Measurements from ENCODE around the gene OR3A3. TPM values are rescaled to one million over a fixed set of nuclear protein-coding genes. Genes with fewer than 3 reads are reported as not detected.
"Not testable (repeated sequence)": the region's sequence is repeated elsewhere in the genome, so short reads cannot be mapped to it uniquely, and the experiment has no call there.

Gene OR3A3
- not detected in 2 replicates for total RNA-seq

DNA sequence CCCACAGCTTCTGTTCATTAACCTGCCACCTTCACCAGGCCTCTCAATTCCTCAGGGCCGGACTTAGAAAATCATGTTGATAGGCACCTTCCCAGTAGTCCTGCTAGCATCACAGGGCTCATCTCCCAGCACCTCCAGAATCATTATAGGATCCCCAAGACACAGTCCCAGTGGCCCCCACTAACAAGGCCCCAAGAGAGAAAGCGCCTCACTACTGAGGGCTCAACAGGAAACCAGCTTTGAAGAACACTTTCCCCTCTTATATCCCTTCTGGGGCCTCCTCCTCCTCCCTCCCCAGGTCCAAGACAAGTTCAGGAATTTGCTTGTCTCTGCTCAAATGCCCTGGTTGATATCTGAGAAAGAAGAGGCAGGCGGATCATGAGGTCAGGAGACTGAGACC lies at the start of gene OR3A3:
Gene OR3A3 (plus strand): TSS at position 301 of the 400 bp plus-strand sequence.
- no peak for DNase-seq (ENCODE audit: low read depth, low spot score)

DNA sequence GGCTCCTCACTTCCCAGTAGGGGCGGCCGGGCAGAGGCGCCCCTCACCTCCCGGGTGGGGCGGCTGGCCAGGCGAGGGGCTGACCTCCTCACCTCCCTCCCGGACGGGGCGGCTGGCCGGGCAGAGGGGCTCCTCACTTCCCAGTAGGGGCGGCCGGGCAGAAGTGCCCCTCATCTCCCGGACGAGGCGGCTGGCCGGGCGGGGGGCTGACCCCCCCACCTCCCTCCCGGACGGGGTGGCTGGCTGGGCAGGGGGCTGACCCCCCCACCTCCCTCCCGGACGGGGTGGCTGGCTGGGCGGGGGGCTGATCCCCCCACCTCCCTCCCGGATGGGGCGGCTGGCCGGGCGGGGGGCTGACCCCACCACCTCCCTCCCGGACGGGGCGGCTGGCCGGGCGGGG lies 40.0 kb upstream of the OR3A3 start:
- DNase-seq (ENCODE audit: low read depth, low spot score) = not testable (repeated sequence)

DNA sequence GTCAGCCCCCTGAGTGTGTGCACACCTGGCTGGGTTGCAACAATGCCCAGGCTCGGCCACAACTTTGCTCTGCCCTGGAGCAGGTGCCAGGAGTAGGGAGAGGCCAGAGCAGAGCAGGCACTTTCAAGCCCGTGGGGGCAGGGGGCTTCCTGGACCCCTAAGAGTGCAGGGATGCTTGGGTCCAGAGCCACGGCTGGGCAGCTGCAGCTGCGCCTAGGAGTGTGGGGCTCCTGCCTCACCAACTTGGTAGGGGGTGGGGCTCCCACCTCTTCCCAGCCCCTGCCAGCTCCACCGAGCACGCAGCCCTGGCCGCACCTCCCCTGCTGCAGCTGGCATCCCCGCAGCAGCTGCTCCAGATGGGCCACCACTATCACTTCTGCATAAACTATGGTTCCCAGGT lies 32.8 kb upstream of the OR3A3 start:
- DNase-seq (ENCODE audit: low read depth, low spot score) = no peak

DNA sequence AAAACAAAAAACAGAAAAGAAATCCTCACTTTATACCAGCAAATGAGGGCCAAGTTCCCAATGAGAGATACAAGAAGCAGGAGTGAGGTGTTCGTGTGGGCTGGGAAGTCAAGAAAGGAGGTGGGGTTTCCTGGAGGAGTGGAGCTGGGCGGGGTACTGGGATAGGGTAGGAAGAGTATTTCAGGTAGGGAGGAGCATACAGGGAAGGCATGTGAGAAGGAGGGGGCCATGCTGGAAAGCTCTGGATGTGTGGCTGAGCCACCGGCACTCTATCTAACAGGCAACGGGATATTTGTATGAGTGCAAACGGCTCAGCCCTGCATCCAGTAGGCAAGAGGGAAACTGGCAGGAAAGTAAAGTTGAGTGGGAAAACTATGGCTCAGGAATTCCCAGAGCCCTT lies 29.2 kb upstream of the OR3A3 start:
- no peak for DNase-seq (ENCODE audit: low read depth, low spot score)

DNA sequence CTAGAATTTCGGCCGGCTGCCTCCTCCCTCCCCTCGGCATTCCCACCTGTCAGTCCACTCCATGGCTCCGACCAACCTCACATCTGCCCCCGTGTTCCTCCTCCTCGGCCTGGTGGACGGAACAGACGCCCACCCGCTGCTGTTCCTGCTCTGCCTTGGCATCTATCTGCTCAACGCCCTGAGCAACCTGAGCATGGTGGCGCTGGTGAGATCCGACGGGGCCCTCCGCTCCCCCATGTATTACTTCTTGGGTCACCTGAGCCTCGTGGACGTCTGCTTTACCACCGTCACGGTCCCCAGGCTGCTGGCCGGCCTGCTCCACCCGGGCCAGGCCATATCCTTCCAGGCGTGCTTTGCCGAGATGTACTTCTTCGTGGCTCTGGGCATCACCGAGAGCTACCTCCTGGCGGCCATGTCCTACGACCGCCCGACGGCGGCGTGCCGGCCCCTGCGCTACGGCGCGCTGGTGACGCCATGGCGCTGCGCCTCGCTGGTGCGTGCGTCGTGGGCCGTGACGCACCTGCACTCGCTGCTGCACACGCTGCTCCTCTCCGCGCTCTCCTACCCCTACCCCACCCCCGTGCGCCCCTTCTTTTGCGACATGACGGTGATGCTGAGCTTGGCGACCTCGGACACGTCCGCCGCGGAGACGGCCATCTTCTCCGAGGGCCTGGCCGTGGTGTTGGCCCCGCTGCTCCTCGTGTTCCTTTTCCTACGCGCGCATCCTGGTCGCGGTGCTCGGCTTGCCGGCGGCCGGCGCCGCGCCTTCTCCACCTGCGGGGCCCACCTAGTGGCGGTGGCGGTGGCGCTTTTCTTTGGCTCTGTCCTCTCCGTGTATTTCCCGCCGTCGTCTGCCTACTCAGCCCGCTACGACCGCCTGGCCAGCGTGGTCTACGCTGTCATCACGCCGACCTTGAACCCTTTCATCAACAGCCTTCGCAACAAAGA lies 25.0 kb upstream of the OR3A3 start, which contains the start of gene OR3A2:
Gene OR3A2 (minus strand): TSS at position 440 of the 948 bp plus-strand sequence.
- DNase-seq (ENCODE audit: low read depth, low spot score) = no peak

DNA sequence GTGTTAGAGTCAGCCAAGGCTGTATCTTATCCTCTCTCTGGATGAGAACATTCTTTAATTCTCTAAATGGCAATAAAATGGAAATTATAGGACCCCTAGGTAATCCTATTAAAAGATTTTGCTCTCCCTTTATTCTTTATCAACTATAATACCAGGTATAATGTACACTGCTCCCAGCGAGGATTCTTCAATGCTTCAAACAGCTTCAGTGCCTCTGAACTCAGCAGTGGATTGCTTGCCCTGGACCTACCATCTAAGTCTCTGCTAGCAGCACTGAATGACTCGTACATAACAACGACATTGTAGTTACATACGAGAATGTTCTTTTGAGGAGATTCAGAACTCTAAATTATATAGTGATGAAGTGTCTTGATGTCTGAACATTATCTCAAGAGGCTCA lies 21.4 kb upstream of the OR3A3 start:
- no peak for DNase-seq (ENCODE audit: low read depth, low spot score)

DNA sequence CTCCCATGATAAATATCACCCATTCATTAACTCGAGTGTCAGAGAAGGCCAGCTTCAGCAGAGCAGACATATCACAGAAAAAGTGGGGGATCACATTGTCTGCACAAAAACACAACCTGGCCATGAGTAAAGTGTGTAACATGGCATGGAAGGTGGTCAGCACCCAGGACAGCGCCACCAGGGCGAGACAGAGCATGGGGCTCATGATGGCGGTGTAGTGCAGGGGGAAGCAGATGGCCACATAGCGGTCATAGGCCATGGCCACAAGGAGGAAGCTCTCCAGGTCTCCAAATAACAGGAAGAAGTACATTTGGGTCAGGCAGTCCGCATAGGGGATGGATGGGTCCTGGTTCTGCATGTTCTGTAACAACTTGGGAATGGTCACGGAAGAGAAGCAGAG lies 13.4 kb upstream of the OR3A3 start:
- not testable (repeated sequence) for DNase-seq (ENCODE audit: low read depth, low spot score)

DNA sequence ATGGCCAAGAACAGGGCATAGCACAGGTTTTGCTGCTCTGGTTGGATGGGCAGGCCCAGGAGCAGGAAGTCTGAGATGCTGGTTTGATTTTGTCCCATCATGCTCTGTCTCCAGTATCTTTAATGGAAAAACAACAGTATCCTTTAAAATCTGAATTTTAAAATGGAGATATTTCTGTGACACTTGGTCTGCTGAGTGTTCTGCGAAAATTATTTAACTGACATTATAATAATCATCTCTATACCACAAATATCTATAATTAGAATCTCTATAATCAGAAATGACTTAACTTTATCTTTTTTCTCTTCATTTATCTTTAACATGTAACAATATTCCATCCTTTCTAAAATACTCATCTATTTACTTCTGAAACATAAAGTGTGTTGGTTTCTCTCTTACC lies 12.9 kb upstream of the OR3A3 start, which contains the start of gene OR1E1:
Gene OR1E1 (minus strand): TSS at position 101 of the 400 bp plus-strand sequence. CDS start 0 bp downstream, at position 101.
- DNase-seq (ENCODE audit: low read depth, low spot score) = no peak

DNA sequence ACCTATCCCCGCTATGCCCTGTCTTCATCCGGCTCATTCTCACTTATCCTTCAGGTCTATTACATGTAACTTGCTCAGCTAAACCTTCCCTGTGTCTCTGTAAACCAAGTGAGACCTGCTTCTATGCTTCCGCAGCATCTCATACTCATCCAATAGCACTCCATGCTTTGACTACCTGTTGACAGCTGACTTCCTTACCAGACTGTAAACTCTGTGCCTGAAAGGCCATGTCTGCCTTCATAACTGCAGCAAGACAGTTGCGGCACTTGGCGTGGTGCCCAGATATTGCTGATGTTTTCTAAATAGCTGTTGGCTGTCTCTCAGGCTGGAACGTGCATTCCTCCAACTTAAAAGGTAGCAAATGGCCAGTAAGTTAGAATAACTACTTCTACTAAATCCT lies 11.1 kb upstream of the OR3A3 start:
- no peak for DNase-seq (ENCODE audit: low read depth, low spot score)

DNA sequence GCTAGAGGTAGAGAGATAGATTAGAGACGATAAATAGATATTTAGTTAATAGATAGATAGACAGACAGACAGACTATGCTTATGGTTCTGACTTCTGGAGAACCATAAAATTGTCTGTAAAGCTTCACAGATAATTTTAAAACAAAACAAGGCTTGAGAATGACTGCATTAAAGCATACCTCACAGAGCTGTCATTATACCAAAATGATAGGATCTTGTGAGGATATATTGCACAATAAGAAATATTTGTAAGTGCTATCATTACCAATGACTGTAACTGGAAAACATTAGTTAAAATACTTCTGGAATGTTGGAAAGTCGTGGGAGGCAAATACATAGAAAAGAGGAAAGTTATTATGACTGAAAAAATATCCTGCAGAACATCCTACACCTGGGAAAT lies 9.4 kb upstream of the OR3A3 start:
- DNase-seq (ENCODE audit: low read depth, low spot score) = no peak

DNA sequence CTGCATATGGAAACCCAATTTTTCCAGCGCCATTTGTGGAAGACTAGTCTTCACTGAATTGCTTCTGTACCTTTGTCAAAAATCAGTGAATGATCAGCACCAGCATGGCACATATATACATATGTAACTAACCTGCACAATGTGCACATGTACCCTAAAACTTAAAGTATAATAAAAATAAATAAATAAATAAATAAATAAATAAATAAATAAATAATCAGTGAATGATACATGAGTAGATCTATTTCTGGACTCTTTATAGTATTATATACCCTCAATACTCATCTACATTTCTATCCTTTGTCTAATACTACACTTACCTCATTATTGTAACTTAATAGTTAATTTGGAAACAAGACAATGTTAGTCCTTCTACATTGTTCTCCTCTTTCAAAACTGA lies 7.3 kb upstream of the OR3A3 start:
- DNase-seq (ENCODE audit: low read depth, low spot score) = not testable (repeated sequence)

DNA sequence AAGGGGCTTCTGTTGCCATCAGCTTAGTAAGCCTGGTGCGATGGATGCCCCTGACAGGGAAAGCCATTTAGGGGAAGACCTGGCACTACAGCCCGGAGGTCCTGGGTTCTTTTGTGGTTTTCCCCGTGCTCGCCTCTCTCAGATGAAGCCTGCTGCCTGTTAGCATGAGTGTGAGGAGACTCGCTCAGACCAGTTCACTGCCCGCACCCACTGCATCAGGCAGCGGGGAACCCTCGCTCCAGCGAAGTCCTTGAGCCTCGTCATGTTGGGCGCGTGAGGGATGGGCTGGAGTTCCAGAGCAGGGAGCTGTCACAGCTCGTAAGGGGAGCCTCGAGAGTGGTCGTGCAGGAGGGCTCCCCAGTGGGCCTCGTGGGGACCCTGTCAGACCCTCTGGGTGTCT lies 1.0 kb downstream of the OR3A3 start:
- DNase-seq (ENCODE audit: low read depth, low spot score) = not testable (repeated sequence)

DNA sequence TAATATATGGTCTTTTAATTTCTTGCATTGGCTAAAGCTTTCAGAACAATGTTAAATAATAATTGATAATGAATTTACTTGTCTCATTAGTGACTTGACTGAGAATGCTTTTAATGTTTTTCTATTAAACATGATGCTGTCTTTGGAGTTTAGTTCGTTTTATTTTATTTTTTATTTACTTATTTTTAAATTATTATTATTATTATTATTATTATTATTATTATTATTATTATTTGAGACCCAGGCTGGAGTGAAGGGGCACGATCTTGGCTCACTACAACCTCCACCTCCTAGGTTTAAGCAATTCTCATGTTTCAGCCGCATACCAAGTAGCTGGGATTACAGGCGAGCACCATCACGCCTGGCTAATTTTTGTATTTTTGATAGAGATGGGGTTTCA lies 4.4 kb downstream of the OR3A3 start:
- no peak for DNase-seq (ENCODE audit: low read depth, low spot score)

DNA sequence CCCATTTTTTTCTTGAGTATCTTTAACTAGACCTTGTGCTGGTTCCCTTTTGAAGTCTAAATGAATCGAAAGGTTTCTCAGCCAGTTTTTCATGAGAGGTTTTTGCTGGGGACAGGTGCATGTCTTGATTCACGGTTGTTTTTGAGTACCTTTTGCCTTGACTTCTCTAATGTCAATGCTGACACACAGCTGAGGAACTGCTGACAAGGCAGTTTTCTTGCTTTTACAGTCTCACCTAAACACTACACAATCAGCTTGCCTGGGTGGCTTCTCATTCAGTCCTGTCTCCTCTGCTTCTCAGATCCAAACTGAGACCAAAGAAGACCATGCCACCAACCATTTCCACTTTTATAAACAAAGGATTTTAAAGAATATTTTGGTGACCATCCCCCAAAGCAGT lies 7.1 kb downstream of the OR3A3 start:
- DNase-seq (ENCODE audit: low read depth, low spot score) = no peak

DNA sequence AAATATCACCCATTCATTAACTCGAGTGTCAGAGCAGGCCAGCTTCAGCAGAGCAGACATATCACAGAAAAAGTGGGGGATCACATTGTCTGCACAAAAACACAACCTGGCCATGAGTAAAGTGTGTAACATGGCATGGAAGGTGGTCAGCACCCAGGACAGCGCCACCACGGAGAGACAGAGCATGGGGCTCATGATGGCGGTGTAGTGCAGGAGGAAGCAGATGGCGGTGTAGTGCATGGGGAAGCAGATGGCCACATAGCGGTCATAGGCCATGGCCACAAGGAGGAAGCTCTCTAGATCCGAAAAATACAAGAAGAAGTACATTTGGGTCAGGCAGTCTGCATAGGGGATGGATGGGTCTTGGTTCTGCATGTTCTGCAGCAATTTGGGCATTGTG lies 22.0 kb downstream of the OR3A3 start:
- DNase-seq (ENCODE audit: low read depth, low spot score) = not testable (repeated sequence)

DNA sequence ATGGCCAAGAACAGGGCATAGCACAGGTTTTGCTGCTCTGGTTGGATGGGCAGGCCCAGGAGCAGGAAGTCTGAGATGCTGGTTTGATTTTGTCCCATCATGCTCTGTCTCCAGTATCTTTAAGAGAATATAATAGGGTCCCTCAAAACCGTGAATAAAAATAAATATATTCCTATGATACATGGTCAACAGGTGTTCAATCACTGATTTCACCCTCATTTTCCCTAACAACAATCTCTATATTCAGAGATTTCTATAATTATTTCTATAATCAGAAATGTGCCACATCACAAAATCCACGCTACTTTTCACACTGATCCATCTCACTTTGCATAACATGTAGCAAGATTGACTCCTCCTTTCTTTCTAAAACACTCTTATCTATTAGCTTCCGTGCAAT lies 22.6 kb downstream of the OR3A3 start, which contains the start of gene OR1E2:
Gene OR1E2 (minus strand): TSS at position 101 of the 400 bp plus-strand sequence. CDS start 0 bp downstream, at position 101.
- DNase-seq (ENCODE audit: low read depth, low spot score) = no peak

DNA sequence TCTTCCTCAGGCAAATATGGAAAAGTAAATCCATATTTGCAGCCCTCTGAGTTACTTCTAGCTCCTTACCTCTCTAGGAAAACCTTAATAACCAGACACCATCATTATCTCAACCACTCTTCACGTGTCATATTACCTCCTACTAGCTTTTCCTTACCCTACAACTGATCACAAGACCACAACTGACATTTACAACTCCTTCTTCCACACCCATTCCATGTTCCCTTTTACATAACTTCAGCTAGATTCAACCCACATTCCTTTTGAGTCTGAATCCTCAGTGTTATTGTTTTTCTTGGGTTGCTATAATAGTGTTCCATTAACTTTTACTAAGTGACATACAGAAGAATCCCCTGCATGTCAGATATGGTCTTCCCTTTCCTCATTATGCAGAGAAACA lies 27.2 kb downstream of the OR3A3 start:
- DNase-seq (ENCODE audit: low read depth, low spot score) = no peak

DNA sequence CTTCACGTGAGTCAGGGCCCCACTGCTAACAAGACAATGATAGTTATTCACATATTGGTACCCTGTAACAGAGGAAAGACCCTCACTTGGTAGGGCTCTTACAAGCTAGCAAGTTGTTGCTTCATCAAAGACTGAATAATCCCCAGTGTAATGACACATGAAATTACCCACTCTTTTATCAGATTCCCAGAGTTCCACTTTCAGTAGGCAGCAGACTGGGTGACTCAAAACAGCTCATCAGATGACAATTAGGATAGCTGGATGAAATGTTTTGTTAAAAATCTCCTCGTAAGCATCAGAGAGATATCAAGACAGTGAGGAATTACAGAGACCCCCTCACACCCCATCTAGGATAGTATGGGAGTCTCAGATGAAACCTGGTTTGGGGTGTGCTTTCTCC lies 29.3 kb downstream of the OR3A3 start:
- no peak for DNase-seq (ENCODE audit: low read depth, low spot score)

DNA sequence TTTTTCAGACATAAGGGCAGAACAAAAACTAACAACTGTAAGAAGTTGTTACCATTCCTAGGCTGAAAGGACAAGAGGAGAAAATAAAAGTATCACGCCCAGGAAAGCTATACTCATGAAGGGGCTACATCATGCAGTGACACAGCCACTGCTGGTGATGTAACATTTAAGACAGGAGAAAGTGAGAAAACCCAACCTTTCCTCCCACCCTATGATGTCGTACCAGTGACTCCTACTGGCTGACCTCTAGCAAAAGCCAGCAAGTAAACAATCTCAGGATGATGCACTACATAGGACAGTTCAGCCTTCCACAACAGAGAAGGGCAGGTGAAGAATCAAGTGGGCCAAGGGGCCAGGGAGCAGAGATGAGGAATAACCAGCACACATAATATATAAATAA lies 36.5 kb downstream of the OR3A3 start:
- DNase-seq (ENCODE audit: low read depth, low spot score) = no peak

DNA sequence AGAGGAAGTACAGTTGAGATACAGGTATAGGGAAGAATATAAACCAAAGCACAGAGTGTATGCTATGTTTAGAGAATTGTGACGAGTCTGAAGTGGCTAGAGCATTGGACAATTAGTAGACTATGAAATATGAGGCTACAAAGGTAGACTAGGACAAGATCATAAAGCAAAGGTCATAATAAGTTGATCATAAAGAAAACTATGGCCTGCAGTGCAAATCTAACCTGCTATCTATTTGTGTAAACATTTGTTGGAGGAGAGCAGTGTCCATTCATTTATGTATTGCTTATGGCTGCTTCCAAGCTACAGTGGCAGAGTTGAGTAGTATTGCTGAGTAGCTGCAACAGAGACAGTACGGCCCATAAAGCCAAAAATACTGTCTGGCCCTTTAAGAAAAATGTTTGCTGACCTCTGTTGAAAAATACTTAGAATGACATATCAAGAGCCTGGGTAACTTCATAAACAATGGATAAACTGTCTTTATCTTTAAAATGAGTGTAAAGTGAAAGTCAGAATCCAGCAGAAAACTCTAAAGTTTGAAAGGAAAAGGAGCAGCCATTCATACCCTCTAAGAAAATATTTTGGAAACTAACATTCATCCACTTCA lies 37.0 kb downstream of the OR3A3 start:
- DNase-seq (ENCODE audit: low read depth, low spot score) = no peak

DNA sequence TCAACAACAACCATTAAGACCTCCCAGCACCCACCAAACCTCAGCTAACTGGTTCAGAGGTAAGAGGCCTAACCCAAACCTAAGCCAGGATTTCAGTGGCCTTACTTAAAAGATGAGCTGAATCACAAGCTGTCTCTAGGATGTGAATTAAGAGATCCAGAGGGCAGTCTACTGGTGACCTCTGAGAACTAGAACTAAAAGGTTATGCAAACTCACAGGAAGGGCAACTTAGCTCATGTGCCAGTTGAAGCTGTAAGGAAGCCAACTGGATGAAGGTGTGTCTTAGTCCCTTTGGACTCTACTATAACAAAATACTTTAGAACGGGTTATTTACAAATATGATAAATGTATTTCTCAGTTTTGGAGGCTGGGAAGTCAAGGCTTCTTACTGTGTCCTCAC lies 55.2 kb downstream of the OR3A3 start:
- DNase-seq (ENCODE audit: low read depth, low spot score) = not testable (repeated sequence)

DNA sequence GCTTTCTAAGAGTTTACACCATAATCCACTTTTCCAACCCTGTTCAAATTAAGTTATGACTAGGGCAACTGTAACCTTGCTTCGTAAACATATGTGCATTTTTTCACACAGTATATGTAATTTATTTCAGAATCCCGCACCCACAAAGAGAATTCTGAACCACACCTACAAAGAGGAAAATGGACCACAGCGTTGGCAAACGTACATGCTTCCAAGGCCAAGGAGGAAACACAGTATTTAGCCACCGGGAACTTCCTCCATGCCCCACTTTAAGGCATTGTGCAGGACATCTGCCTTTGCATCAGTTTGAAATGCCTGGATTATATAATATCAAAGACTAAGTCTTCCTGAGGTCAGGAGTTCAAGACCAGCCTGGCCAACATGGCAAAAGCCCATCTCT lies 58.4 kb downstream of the OR3A3 start:
- DNase-seq (ENCODE audit: low read depth, low spot score) = no peak

DNA sequence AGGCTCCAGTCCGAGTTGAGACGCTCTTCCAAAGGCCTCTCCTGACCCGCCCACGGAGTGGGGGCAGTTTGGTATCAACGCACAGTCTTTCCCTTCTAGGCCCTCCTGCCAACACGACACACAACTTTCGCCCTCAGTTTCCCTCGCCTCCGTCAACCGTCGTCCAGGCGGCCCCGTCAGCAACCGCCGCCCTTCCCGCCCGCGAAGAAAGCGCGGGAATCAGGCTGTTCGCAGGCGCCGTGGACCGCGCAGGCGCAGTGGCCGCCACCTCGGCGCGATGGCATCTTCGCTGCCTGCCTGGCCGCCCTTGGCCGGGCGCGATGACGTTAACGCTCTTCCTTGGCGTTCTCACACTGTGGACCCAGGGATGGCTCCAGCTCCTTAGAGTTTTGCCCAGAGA lies 60.4 kb downstream of the OR3A3 start, which contains the start of gene SPATA22:
Gene SPATA22 (minus strand): TSS at position 221 of the 400 bp plus-strand sequence. CDS start 2,494 bp downstream, outside the sequence.
- no peak for DNase-seq (ENCODE audit: low read depth, low spot score)

Measured in pulmonary artery endothelial cell (primary cell).